NK-92 treated with Interleukin-12 subunit alpha and Interleukin-12 subunit beta, amount 100 ng/mL, for 24 hours (cell line): ENCODE measurements around the gene GUCY2C.
"Not testable (repeated sequence)": the region's sequence is repeated elsewhere in the genome, so short reads cannot be mapped to it uniquely, and the experiment has no call there.

ENCODE experiments used
- DNase-seq: peaks from one replicate; lab custom pipeline; 2025; lab: John Stamatoyannopoulos, UW

The GUCY2C gene

DNA sequence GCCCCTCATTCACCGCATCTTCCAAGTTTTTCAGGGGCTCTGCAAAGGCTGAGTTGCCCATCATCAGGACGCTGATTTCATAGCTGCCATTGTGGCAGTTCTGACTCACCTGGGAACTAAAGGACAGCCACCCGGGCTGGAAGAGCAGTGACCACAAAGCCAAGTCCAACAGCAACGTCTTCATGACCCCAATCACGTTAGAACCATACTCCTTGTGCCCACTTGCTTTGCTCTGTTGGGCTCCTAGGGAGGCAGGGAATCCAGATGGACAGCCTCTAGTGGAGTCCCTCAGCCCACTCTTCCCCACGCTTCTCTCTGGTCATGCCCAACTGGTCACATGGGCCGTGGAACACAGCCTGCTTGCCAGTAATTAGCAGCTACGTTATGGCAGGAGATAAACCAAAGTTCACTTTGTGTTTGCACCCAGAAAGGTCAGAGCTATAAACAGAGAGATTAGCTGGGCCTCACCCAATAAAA is at the start of gene GUCY2C:
Gene GUCY2C, minus strand, starts transcription at position 335 of the 477 bp plus-strand sequence. Its CDS starts 151 bp downstream, at position 184.
- DNase-seq = no peak

GRCh38 chr12:14743061-14743460 is 46.7 kb upstream of the GUCY2C start:
- DNase-seq = no peak

DNA sequence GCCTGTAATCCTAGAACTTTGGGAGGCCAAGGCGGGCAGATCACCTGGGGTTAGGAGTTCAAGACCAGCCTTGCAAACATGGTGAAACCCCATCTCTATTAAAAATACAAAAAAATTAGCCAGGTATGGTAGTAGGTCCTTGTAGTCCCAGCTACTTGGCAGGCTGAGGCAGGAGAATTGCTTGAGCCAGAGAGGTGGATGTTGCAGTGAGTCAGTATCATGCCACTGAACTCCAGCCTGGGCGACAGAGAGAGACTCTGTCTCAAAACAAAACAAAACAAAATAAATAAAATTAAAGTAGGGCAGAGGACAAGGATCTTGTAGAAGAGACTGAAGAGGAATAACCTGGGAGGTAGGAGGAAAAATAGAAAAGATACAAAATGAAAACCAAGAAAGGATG is 45.5 kb upstream of the GUCY2C start:
- no peak for DNase-seq

DNA sequence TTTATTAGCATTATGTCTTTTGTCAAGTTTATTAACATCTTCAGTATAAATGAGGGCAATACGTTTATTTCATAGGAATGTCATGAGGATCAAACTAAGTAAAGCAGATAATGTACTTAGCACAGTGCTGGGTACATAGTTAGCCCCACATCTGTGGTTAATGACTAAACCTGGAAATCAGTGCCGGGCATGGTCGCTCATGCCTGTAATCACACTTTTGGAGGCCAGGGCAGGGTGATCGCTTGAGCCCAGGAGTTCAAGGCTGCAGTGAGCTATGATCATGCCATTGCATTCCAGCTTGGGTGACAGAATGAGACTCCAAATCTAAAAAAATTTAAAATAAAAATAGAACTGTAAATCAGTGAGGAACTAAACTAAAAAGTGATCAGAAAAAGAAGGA is 44.8 kb upstream of the GUCY2C start:
- DNase-seq = no peak

DNA sequence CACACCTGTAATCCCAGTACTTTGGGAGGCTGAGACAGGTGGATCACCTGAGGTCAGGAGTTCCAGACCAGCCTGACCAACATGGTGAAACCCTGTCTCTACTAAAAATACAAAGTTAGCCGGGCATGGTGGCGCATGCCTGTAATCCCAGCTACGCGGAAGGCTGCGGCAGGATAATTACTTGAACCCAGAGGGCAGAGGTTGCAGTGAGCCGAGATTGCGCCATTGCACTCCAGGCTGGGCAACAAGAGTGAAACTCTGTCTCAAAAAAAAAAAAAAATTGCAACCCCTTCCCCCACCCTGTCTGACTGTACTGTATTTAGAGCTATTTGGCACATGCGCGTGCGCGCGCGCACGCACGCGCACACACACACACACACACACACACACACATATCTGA is 40.0 kb upstream of the GUCY2C start:
- DNase-seq = not testable (repeated sequence)

DNA sequence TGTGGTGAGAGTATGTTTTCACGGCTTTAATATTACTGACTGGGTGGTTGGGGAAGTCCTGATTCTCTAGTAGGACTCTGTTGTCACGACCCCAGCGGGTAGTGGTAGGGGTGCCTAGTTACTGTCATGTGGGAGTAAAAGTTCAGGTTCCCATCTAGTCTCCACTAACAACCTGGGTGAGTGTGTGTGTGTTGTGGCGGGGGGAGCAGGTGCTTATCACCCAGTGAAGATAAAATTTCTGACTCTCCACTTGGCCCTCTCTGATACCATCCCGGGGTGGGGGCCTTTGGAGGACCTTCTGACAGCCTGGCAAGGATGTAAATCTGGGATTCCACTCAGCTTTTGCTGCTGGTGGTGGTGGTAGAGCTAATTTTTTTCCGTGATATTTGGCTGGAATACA is 35.4 kb upstream of the GUCY2C start:
- DNase-seq = no peak

GRCh38 chr12:14729586-14729985 is 33.2 kb upstream of the GUCY2C start:
- no peak for DNase-seq

- DNase-seq = no peak
Observed at GRCh38 chr12:14723763-14724162, 27.4 kb upstream of the GUCY2C start.

DNA sequence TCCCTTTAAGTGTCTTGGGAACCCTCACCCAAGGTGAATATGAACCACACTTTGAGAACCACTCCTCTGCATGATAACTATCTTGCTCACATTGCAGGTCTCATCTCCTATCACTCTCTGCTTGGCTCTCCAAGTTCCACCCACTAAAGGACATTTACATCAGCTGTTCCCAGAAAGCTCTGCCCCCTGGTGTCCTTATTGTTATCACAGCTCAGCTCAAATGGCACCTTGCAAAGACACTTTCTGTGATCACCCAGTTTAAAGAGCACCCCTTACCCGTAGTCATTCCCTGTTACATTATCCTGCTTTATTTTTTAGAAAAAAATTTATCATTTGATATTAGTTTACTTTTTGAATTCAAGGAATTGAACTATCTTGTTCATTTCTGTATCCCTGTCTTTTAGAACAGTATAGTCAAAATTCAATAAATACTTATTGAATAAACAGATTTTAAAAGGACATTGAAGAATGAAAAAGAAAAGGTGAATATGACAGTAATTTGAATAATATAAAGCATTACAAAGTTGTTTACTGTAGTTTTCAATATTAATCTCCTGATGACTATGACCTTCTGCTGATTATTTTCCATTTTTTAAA is 20.5 kb upstream of the GUCY2C start:
- DNase-seq = no peak

DNA sequence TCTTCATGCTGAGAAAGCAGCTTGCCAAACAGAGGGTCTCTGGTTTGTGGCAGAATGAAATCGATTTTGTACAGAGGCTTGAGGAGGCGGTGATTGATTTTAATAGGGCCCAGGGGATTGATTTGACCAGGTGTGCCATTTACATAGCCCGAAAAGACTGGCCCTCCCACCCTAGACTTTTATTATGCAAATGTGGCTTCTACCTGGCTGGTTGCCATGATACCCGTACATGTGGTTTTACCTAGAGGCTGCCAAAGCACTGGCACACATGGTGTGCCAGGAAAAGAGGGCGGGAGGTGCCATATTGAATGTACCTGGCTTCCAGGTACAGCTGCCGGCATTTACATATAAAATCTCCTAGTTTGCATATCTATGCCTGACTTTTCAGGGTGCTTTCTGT is 18.0 kb upstream of the GUCY2C start:
- no peak for DNase-seq

- no peak for DNase-seq
Observed at GRCh38 chr12:14710632-14711320, 14.4 kb upstream of the GUCY2C start.

GRCh38 chr12:14701809-14702568 is 5.6 kb upstream of the GUCY2C start:
- no peak for DNase-seq

DNA sequence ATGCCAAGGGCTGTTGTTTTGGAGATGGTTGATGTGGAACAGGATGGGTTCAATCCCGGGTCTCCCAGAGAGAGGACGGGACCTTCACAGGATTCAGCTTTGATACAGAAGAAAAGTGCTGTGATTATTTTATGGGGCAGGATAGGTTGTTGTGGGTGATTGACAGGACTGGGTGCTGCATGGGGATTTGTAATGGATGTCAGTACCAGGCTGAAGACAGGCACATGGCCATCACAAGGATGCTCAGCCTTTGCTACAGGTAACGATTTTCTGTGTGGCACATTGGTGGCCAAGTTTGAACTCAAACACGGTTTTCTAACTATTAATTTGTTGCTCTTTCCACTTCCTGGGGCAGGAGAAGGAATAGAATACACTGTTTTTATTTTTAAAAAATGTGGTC is 4.5 kb upstream of the GUCY2C start:
- no peak for DNase-seq

DNA sequence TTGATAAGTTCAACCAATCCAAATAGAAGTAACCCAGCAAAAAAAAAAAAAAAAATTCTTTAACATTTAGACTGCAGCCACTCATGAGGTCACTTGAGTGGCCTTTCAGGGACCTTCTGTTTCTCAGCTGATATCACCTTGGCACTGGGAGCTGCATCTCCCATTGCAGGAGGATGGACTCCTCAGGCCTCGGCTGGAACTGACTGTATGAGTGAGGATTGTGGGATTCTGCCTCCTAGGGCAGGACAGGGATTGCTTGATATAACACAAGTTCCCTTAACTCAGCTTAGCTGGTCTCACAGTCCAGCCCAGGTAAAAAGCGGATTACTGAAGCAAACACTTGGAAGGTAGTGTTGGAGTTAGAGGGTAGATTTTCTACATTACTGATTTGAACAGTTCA is 3.5 kb upstream of the GUCY2C start:
- DNase-seq = no peak

DNA sequence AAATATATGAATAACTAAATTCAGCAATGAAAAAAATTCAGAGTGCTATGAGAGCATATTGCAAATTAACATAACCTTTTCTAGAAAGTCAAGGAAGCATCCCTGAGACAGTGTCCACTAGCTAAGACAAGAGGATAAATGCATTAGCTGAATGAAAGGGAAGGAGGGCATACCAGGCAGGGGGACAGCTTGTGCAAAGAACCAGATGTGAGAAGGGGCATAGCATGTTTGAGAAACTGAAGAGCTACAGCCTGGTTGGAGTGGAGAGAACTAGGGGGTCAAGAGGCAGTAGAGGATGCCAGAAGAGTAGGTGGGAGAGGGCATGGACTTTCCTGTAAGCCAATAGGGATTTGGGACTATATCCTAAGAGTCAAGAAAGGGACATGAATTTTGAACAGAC is 2.2 kb upstream of the GUCY2C start:
- DNase-seq = no peak

DNA sequence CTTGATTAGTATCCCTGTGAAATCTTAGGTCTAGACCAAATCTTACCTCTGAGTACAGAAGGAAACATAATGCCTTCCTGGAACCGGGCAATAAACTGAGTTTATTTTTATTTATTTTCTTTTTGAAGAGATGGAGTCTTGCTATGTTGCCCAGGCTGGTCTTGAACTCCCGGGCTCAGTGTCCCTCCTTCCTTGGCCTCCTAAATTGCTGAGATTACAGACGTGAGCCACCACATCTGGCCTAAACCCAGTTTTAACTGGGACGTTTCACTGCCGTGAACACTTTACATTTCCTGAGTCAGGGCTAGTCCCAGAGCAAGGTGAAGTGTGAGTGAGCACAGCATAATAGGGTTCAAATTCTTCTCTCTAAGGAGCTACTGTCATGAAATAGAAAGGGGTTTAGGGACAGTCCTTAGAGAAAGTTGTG is 671 bp downstream of the GUCY2C start:
- DNase-seq = no peak

- no peak for DNase-seq
Observed at GRCh38 chr12:14694970-14695369, 1.4 kb downstream of the GUCY2C start.

DNA sequence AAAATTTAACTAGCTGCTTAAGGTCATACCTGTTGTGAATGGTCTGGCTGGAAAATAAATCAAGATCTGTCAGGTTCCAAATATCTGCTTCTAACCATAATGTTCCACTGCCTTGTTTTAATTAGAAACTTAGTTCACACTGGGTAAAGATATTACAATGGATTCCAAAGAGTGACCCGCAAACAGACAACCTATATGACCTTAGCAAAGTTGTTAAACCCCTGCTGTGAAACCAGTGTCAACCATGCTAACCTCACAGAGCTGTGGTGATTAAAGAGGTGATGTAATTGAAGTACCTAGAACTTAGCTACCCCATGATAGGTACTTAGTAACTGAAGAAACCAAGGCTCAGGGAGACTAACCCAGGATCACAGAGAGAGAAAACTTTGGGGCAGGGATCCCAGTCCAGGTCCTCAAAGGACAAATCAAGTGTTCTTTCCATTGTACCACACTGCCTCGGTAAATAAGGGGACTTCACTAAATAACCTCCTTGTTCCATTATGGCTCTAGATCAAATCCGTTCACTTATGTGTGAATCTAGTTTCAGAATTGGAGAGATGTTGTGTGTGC is 2.2 kb downstream of the GUCY2C start:
- DNase-seq = no peak

DNA sequence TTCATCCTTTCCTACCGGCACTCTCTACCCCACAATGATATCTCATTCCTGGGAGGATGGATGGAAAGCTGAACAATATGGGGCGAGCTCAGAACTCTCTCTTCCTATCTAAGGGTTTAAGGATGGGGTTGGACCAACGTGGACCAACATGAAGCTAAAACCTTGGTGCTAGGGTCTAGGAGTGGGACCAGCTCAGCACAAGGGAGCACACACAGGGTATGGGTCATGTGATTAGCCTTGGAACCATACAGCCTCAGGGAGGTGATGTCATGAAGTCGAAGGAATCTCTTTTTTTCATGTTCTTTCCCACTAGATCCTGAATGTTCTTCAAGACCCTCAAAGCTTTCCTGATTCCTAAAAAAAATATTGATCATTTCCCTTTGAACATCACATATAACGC is 3.3 kb downstream of the GUCY2C start:
- no peak for DNase-seq

DNA sequence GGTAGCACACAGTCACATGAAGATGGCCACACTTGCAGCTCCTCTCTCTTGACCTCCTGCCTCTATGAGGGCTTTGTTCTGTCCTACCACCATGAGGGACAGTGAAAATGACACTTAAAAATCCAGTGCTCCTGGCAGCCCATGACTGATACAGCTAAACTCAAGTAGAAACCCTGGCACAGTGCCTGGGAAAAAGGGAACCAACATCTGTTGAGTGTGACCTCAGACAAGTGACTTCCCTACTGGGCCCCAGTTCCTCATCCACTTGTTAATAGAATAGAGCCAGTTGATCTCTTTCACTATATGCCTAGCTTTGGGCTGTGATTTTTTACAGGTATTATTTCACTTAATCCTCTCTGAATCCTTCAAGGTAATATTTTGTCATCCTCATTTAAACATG is 4.8 kb downstream of the GUCY2C start:
- no peak for DNase-seq

DNA sequence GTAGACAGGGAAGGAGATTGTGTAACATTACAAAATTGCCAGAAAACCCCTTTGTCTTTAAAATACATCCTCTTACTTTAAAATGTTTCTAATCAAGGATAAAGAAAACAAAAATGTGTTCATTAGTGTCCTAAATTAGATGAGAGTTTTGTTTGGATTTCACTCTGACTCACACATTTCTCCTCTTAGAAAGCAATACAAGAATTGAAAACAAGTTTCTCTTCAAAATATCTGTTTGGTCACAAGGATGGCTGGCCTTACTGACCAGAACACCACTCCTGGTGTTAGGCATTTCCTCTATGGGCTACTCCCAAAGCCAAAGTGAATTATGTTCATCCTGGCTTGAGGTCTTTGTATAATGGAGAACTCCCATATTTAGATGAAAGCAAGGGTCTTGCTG is 6.4 kb downstream of the GUCY2C start:
- no peak for DNase-seq

- no peak for DNase-seq
Observed at GRCh38 chr12:14689144-14689543, 7.3 kb downstream of the GUCY2C start.

DNA sequence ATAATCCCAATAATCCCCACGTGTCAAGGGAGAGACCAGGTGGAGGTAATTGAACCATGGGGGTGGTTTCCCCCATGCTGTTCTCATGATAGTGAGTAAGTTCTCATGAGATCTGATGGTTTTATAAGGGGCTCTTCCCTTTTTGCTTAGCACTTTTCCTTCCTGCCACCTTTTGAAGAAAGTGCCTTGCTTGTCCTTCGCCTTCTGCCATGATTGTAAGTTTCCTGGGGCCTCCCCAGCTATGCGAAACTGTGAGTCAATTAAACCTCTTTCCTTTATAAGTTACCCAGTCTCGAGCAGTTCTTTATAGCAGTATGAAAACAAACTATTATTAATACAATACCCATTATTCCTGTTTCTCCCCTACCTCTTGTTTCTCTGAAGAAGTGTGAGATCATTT is 14.2 kb downstream of the GUCY2C start:
- not testable (repeated sequence) for DNase-seq
